CD1c-positive myeloid dendritic cell (primary cell): Measurements from ENCODE around the gene AP4E1.
"Not testable (repeated sequence)": the region's sequence is repeated elsewhere in the genome, so short reads cannot be mapped to it uniquely, and the experiment has no call there.

ENCODE experiments used
- DNase-seq: peaks from one replicate; pipeline ENCODE4 v3.0.0-alpha.2; 2016; ENCODE audit errors: extremely low spot score

The AP4E1 gene

DNA sequence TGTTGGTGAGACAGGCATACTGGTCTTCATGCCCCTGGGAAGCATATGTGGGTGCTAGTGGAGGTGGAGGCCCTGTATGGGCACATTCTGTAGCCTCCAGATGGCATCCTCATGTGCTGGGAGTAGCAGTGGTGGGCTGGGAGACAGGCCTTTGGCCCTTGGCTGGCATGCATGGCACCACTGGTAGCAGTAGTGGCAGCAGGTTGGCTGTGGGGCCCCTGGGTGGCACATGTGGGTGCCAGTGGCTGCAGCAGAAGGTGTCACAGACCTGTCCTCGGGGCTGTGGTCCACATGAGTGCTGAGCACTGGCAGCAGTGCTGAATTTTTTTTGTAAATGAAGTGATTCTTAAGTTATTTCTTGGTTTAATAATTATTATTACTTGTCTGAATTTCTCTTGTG is 115.0 kb downstream of the AP4E1 start:
- DNase-seq: no peak

DNA sequence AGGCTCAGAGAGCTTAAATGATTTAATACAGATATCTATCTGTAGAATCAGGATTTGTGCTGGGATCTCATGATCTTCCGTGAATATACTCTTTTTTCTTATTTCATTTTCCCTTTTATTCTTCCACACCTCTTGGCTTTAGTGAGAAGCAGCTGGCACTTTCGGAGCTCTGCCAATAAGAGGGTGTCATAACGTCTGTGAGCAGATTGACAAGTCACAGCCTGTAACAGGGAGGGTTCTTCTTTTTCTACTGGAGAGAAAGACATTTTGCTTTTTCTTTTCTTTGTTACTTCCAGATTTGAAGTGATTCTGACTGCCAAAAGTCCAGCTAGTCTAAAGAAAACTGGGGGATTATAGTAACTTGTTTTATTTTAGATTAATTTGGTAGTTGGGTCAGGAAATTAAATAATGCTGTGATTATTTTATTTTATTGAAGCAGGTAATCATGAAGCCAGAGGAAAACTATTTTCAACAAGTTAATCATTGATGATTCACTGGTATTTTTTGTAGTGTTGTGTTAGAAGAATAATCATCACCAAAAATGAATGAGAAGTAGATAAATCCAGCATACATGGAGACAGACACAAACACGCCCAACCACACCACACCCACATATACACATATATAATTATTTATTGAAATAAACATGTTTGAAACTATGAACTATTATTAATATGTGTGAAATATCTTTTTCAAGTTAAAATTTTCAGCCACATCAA is 116.4 kb downstream of the AP4E1 start:
- no peak for DNase-seq

DNA sequence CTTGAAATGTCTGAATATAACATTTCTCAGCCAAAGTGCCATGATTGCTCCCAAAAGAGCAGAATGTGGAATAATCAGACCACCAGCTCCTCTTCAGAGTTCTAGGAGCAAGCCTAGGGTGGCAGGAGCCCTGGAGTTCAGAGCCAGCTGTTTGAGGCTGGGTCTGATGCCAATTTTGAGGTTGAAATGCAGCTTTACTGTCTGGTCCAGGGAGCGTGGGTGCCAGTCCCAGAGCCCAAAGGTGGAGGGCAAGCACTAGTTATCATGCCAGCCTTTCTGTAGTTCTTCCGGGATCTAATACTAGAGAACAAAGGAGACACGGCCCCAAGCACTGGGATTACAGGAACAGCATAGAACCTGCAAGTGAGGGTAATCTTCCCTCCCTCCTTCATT is 117.0 kb downstream of the AP4E1 start:
- no peak for DNase-seq

DNA sequence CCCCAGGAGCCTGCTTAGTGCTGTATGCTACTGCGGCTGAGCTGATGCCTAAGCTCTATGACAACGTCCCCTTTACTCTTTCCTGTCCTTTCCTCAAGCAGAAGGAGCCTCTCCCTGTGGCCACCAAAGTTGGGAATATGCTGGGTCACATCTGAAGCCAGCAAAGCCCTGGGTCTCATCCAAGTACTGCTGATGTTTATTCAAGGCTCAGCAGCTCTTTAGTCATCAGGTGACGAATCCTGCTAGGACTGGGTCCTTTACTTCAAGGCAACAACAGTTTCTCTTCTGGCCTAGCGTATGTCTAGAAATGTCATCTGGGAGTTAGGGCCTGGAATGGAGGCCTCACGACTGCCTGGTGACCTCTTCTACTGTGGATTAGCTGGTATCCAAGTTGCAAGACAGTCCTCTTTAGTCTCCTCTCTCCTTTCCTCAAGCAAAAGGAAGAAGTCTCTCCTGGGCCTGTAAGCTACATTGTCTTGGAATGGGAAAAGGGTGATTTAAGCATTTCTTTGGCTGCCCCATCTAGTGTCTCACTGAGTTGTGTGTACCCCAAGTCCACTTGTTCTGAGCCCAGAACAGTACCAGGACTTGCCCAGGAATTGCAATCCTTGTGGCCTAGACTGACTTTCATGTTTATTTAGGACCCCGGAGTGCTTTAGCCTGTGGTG is 122.3 kb downstream of the AP4E1 start:
- no peak for DNase-seq

DNA sequence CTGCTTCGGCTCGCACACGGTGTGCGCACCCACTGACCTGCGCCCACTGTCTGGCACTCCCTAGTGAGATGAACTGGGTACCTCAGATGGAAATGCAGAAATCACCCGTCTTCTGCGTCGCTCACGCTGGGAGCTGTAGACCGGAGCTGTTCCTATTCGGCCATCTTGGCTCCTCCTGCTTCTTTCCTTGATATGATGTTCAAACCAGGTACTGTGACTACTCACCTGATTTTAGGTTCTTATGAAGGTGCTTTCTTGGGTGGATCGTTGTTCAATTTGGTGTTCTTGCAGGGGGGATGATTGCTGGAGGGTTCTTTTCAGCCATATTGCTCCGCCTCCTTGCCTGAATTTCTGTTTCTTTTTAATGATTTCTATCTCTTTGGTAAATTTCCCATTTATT is 129.0 kb downstream of the AP4E1 start:
- DNase-seq: not testable (repeated sequence)

DNA sequence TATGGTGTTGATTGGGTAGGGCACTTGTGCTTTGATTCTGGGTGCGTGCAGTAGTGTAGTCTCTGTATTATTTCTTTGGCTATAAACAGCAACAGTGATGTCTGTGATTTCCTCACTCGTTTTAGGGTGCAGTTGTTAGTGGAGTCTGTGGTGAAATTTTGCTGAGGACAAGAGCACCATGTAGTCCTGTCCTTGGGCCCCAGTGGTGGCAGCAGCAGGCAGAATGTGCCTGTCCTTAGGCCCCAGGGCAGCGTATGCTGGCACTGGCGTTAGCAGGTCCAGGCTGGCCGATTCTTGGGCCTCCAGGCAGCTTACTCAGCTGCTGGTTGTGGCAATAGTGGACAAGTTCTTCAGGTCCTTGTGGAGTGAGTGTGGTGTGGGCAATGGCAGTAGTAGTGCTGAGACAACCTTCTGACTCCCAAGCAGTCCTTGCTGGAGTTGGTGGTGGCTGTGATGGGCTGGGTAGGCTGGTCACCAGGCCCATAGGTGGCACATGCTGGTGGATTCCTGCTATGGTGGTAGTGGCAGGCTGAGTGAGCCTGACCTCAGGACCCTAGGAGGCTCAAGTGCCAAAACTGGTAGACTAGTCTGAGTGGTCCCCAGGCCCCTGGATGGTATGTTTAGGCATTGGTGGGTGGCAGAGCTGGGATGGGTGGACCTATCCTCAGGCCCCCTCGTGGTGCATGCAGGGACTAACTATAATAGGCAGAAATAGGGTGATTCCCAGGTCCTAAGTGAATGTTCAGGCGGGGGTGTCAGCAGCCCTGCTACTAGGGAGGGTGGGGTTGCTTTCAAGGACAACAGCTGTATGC is 129.9 kb downstream of the AP4E1 start:
- no peak for DNase-seq

DNA sequence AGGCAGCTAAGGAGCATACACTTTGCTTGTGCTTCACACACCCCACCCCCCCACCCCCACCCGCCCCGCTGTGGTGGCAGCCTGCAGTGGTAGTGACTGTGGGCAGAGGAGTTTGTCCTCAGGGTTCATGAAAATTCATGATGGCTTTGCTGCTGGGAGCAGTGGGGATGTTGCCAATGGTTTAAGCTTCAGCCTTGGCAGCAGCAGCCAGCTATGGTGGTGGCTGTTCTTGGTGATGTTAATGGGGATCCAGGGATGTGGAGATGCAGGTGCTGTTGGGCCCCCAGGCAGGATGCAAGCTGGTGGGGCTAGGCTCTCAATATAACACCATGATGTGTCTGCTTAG is 130.5 kb downstream of the AP4E1 start:
- DNase-seq: no peak

DNA sequence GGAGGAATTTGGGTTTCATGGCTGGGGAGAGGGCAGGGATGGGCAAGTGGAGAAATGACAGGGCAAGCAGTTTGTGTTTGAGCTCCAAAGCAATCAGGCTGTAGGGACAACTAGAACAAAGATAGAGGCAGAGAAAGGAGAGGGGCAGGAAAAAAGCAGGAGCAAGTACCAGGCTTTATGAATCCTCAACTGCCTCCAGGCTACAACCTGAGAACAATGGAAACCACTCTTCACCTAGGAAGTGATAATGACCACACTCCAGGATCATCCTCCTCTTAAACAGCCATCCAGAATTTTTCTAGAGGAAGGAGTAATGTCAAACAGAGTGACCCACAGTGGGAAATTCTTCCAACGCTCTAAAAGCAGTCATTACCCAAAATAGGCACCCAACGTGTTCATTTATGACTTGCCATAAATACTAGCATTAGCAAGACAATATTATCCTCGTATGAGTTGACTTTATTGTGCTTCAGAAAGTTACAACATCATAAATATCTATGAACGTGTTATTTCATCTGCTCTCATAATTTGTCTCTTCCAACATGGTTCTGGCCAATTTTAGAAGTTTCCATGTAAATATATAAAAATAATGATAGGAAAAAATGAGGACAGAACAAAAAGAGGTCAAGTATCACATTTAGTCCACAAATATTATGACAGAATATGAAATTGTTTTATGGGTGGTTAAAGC is 135.7 kb downstream of the AP4E1 start:
- no peak for DNase-seq

DNA sequence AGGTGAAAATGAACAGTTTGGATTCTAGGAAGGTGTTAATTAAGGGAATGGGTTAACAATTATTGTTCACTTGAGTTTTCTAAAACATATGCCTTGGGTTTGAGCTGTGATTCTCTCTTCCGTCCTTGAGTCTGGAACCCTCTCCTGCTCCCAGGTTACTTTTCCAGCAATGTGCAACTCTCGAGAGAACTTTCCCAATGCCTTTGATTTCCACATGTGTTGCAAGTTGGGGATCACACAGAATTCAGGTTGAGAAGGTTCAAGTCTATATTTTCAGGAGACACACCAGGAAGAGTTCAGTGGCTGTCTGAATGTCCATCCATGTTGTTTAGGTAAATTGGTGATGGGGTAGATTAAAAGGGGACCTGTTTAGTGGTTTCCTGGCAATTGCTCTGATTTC is 137.5 kb downstream of the AP4E1 start:
- DNase-seq: no peak

DNA sequence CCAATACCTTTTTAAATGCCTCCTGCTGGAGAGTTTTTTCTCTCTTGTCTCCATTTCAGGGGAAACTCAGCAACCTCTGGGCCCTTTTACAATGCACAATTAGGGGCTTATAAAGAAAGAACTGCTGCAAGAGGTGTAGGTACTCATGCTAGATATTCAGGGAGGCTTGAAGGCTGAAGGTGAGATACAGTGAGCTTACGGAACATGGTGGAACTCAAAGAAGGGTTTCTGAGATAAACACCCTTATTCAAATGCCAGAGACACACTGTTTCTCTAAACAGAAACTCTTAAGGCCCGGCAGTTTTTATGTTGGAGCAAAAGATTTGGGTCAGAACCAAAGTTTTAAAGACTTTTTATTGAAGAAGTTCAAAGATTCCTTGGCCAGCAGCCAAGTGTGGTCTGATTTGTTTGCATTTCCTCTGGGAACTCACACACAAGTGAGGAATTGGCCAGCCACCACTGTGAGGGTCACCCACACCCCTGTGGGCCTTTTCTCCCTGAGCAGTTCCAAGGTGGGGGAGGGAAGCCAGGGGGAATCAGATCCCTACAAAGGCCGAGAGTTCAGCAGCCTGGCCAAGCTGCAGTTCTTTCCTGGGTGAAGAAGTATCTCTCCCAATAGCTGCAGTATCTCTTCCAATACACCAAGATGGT is 138.4 kb downstream of the AP4E1 start:
- no peak for DNase-seq

DNA sequence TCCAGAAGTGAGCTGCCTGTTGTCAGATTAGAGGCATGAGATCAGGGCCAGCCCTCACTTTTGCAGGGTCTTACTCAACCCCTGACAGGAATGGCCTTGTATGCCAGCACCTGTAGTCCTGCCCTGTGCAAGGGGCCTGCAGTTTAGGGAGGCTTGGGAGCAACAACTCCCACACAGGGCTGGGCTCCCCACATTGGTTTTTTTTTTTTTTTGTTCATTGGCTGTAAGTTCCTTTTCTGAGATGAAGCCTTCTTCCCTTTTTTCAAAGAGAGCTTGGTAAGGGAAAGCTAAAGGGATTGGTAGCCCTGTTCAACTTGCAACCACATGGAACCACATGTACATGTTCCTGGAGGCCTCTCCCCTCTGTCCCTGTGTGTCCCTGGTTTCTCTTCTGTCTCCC is 139.8 kb downstream of the AP4E1 start:
- peak; percentile 60 for DNase-seq

DNA sequence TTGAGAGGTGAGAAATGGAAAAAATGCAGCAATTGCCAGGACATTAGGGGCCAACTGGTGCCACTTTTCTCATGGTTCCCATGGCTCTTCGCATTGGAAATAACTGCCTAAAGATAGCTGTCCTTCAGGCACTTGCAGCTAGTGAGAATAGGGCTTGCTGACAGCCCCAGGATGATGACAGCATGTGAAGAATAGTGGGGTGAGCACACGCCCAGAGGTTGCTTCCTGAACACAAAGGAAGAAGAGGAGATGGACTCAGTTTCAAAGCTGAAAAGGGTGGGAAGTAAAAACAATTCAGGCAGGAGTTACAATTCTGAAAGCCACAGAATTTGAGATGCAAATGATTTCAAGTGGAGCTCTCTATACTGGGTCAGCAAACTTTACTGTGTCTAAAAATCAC is 140.6 kb downstream of the AP4E1 start:
- DNase-seq: peak; percentile 2

DNA sequence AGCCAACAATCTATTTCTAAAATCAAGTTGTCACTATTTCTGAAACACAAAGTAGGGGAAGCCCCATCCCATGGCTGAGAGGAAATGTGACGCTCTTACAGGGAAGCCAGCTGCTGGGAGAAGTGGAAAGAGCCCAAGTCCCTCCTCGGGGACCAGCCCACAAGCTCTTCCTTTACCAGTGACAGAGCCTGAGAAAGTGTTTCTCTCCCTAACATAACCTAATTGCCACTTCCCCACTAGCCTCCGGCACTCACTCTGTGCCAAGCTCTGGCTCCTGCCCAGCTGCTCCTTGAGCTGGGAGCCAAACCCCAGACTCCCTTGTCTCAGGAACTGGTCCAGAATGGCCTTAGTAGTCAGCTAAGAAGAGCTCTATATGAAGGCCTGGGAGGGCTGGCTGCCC is 143.3 kb downstream of the AP4E1 start:
- peak; percentile 39 for DNase-seq

DNA sequence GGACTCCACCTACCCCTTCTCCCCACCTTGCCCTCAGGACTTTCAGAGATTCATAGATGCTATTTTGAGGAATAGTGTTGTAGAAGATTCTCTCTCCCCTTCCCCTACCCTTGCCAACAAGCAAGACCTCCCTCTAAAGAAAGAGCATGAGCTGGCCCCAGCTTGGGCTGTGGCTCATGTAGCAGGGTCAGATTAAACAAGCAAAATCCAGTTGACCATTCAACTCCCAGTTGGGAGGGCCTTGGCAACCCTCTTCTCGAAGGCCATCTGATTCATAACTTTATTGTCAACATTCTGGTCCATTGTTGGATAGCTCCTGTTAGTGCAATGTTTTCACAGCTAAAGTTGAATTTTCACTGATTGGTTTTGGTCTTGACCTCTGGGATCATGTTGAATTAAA is 145.1 kb downstream of the AP4E1 start:
- DNase-seq: no peak

DNA sequence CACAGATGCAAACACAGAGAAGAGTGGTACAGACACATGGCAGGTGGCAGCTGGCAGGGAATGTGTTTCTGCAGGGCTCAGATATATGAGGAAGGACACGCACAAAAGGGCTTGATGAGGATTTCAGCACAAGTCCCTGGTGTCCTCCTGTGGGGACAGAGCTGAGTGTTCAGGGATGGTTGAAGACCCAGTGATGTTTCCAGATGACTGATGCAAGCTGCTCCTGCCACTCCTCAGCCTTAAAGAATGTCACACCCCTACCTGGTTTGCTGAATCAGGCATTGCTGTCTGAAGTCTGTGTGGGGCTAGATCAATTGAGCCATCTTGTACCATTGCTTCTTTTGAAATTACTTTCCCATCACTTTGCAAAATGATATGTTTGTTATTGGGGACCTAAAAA is 146.1 kb downstream of the AP4E1 start:
- DNase-seq: no peak
